GM18951 (cell line): ENCODE measurements around the gene CRIM1.

ENCODE experiments used
- POLR2A ChIP-seq: IDR thresholded peaks from 4 replicates; pipeline ENCODE4 v1.6.1; 2011; ENCODE audit warnings: mild to moderate bottlenecking; ENCODE audit not compliant: insufficient read length, insufficient read depth; ENCODE audit errors: extremely low read depth
- in situ Hi-C: fragments of 300-500 bp; cut with MboI; formaldehyde crosslinking; loops from one replicate; pipeline ENCODE4 v1.12.0; 2022; ENCODE audit warnings: low sequenced_read_pairs, mixed read lengths, inconsistent platforms; ENCODE audit not compliant: unreplicated experiment

The CRIM1 gene

GRCh38 chr2:36420569-36421181, 65.1 kb downstream of the CRIM1 start:
- in situ Hi-C loops = no loop called here
- no peak for TF ChIP-seq POLR2A

GRCh38 chr2:36421379-36421778, 65.8 kb downstream of the CRIM1 start:
- in situ Hi-C loops = no loop called here
- no peak for TF ChIP-seq POLR2A

GRCh38 chr2:36423172-36423571, 67.6 kb downstream of the CRIM1 start:
- TF ChIP-seq POLR2A = no peak
- in situ Hi-C loops = no loop called here

GRCh38 chr2:36423619-36424120, 68.1 kb downstream of the CRIM1 start:
- no peak for TF ChIP-seq POLR2A
- in situ Hi-C loops = no loop called here

GRCh38 chr2:36425608-36426355, 70.2 kb downstream of the CRIM1 start:
- in situ Hi-C loops = no loop called here
- no peak for TF ChIP-seq POLR2A

- in situ Hi-C loops = no loop called here
- no peak for TF ChIP-seq POLR2A
Measured at GRCh38 chr2:36427790-36428243, 72.2 kb downstream of the CRIM1 start.

- in situ Hi-C loops = no loop called here
- TF ChIP-seq POLR2A = no peak
Measured at GRCh38 chr2:36430549-36430948, 75.0 kb downstream of the CRIM1 start.

- in situ Hi-C loops = no loop called here
- no peak for TF ChIP-seq POLR2A
Measured at GRCh38 chr2:36432479-36432878, 76.9 kb downstream of the CRIM1 start.

- TF ChIP-seq POLR2A = no peak
Measured at GRCh38 chr2:36433311-36434217, 78.0 kb downstream of the CRIM1 start.

GRCh38 chr2:36438449-36438977, 82.9 kb downstream of the CRIM1 start:
- in situ Hi-C loops = no loop called here
- TF ChIP-seq POLR2A = no peak

More at GRCh38 chr2:36433311-36434217, 78.0 kb downstream of the CRIM1 start:
- in situ Hi-C loops = no loop called here

- in situ Hi-C loops = no loop called here
- no peak for TF ChIP-seq POLR2A
Measured at GRCh38 chr2:36439084-36439483, 83.5 kb downstream of the CRIM1 start.

GRCh38 chr2:36441065-36441625, 85.6 kb downstream of the CRIM1 start:
- no peak for TF ChIP-seq POLR2A
- in situ Hi-C loops = no loop called here

- in situ Hi-C loops = no loop called here
Measured at GRCh38 chr2:36441816-36442215, 86.2 kb downstream of the CRIM1 start.

More at GRCh38 chr2:36441816-36442215, 86.2 kb downstream of the CRIM1 start:
- TF ChIP-seq POLR2A = no peak
